NCI-H526 (cell line): ENCODE results near the gene UBE2D2.

Experiments
- DNase-seq, 2 experiments: peaks; one replicate each; lab custom pipeline; 2025; lab: John Stamatoyannopoulos, UW

The UBE2D2 gene

GRCh38 chr5:139660923-139661814 lies 100.0 kb downstream of the UBE2D2 start:
- DNase-seq = no peak

DNA sequence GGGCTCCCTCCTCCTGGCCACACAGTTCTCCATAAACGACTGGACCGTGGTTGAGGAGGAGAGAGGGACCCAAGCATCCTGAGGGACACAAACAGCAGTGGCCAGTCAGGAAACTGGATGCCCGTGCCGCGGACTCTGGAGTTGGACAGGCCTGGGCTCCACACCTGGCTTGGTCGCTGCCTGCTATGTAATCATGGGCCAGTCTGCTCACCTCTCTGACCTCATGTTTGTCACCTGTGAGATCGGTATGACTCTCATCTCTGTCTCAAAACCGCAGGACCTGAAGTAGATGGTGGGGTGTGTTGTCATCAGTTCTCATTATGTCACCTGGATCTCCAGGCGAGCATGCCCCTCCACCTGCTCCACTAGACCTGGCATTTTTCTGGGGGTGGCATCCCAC lies 101.5 kb downstream of the UBE2D2 start:
- DNase-seq = no peak

- no peak for DNase-seq
These were observed 102.3 kb downstream of the UBE2D2 start for GRCh38 chr5:139663207-139664085.

- DNase-seq = no peak
These were observed 103.1 kb downstream of the UBE2D2 start for GRCh38 chr5:139664086-139664693.

DNA sequence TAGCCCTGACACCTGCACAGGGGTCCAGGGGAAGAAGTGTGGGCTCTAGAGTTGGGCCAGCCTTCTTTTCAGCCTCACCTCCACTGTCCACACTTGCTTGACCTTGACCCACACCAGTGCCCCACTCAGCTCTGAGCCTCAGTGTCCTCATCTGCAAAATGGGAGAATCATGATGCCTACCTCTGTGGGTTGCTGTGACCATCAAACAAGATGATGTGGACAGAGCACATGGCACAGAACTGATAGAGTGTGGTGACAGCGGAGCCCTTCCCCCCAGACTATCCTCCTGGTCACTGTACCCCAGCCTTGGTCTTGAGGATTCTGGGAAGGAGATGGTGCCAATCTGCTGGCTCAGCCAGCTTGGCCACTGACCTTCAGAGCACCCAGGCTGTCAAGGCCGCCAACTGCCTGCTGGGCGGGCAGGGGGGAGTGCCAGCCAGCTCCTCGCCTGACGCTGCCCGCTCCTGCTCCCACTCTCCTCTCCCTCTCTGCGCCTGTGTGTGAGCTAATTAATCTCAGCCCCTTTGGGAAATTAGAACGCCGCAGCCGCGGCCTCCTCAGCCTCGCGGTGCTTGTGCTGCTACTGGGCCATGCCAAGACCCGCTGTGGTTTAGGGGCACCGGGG lies 103.7 kb downstream of the UBE2D2 start:
- no peak for DNase-seq

DNA sequence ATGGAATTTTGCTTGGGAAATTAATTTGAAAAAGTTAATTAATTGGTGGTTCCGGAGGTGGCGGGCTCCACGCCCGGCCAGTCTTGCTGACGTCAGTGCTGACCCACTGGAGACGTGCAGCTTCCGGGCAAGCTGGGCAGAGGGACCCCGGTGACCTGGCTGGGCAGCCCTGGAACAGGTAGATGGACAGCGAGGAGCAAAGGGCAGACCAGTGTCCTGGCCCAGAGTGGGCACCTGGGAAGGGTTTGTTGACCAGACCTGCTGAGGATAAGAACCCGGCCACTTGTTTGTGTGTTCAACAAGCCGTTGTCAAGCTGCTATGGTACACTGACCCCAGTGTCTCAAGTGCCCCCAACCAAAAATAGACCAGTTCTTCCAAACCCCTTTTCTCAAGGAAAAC lies 104.5 kb downstream of the UBE2D2 start:
- no peak for DNase-seq

DNA sequence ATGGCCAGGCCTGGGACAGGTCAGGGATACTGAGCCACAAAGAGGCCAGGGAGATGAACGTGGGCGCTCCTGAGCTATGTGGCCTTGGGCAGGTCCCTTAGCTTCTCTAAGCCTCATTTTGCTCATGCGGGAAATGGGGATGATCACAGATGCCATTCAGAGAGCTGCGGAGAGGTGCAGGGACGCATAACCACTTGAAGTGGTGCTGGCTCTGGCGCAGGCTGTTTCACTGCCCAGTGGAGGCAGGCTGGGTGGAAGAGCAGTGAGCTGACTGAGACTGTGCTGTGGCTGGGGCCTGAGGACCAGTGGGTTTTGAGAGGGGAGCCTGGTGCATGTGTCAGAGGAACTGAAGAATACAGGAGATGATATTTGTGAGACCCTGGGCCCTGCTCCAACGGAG lies 105.4 kb downstream of the UBE2D2 start:
- no peak for DNase-seq

DNA sequence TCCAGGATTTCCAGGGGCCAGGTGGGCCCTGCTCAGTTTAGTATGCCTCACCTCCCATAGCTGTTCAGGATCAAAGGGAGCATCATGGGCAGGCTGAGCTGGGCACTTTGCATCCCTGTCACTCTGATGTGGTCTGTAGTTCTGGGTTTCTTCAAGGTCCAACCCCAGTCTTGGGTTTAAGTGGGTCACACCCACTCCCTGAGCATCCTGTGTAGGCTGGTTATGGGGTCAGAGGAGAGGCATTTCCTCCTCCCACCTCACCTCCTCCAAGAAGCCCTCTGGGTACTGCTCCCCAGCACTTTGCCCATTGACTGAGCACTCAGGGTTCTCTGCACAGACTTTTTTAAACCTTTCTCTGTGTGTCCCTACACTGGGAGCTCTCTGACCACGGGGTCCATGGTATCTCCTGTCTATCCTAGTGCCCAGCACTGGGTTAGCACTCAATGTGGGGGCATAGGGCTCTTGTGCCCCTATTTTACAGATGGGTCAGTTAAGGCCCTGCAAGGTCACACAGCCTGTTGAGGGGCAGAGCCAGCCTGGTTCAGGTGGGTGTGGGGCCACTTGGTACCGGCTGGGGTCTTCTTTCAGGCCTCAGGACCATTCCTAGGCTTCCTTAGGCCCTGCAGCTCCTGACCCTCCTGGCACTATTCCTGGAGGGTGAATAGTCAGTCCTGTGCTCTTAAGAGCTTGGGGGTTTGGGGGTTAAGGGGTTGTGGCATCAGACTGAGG lies 106.0 kb downstream of the UBE2D2 start:
- DNase-seq = no peak

DNA sequence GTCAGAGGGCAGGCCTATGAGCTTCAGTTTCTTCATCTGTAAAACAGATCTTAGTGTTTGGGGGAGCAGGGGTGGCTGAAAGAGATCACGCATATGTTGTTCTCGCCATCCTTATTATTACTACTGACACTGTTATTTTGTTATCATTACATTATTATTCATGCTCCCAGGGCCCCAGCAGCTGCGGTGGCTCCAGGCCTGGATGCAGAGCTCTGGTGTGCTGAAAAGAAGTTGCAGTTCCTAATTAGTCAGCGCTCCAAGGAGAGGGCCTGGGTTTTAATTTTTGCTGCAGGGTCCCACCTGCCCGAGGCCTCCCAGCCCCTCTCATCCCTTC lies 106.6 kb downstream of the UBE2D2 start:
- DNase-seq = no peak

- peak in 1 of 2 experiments; percentile 73 for DNase-seq
These were observed 107.1 kb downstream of the UBE2D2 start for GRCh38 chr5:139668064-139668880.

- peak; percentile 68 to 84 for DNase-seq
These were observed 108.0 kb downstream of the UBE2D2 start for GRCh38 chr5:139668924-139669661.

GRCh38 chr5:139669662-139670368 lies 108.7 kb downstream of the UBE2D2 start:
- DNase-seq = peak in 1 of 2 experiments; percentile 78

DNA sequence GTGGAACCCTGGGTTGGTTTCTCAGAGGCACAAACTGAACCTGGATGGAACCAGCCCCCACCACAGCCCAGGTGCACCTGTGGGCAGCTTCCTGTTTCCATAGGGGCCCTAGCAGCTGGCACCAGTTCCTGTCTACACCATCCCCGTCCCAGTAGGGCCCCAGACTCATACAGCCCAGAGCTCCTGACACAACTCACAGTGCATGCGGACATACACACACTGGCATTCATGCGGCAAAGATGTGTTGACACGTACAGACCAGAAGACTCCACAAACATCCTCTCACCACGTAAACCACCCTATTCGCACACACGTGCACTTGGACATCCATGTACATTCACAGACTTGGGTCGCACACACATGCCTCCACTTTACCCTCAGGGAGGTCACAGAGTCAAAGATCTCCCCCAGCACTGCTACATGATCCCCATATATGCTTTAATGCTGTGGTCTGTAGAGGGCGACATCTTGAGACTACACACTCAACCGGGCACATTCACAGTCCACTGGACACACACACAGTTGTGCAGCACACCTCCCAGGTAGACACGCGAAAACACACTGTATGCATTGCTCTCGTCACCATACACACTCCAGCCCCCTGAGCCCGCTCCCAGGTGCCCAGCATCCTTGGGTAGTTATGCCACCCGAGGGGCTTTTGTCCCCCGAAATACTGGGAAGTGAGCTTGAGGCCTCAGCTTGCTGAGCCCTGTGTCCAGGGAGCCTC lies 109.4 kb downstream of the UBE2D2 start:
- peak; percentile 80 to 87 for DNase-seq

DNA sequence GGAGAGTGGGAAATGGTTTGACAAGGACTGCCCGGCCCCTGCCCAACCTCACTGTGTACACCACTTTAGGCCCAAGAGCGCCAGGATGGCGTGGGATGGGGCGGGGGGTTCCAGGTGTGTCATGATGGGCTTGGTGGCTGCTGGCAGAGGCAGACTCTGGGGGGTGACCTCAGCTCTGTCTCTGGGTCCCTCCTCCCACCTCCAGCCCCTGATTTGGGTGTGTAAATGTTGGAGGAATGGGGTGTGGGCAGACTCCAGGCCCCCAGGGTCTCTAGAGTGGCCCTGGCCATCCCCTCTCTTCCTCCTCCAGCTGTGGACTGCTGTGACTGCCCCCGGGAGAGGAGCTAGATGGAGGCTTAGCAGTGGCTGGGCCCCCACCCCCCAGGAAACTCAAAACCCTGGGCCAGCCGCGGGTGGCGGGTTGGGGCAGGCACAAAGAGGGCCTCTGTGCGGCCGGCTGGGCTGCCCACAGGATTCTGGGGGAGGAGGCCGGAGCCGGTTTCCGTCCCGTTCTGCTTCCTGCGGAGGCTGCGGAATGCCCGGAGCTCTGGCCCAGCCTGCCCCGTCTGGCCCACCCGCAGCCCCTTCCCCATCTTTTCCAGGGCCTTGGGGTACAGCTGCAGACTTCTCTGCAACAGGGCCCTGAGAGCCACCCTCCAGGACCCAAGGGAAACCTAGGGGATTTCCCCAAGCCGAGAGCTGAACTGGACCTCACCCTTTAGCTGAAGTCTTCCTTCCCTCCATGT lies 110.1 kb downstream of the UBE2D2 start:
- peak in 1 of 2 experiments; percentile 50 for DNase-seq

GRCh38 chr5:139675213-139675612 lies 114.1 kb downstream of the UBE2D2 start:
- no peak for DNase-seq

DNA sequence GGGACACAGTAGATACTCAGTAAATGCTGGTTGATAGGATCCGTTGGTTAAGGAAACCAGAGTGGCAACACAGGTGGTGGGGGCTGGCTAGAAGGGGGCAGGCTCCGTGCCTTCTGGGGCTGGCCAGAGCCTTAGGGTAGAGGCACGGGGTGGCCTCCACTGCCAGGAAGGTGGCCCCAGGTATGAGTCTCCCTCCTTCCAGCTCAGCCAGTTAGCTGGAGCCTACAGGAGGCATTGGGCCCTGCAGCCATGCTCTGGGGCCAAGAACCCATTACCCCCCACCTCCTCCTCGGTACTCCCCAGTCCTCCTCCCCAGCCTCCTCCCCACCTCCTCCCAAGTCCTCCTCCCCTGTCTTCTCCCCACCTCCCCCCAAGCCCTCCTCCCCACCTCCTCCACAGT lies 114.7 kb downstream of the UBE2D2 start:
- no peak for DNase-seq

DNA sequence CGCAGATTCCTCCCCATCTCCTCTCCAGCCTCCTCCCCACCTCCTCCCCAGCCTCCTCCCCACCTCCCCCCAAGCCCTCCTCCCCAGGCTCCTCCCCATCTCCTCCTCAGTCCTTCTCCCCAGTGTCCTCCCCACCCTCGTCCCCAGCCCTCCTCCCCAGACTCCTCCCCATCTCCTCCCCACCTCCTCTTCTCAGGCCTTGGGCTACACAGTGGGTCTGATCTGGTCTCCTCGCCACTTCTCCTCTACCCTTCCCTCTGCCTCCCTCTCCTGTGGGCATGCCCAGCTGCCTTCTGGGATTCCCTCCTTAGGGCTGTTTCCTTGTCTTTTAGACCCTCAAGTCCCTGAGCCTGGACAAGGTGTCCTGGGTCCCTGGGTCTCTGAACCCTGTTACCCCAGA lies 115.3 kb downstream of the UBE2D2 start:
- no peak for DNase-seq
